ENCODE data around the gene LMX1B. TPM values are rescaled to one million over a fixed set of nuclear protein-coding genes. Genes with fewer than 3 reads are reported as not detected.
A peak's percentile ranks its signal among the peaks of the same experiment; 100 is the strongest.

LMX1B gene
- total RNA-seq, 1 donor from 2014 or later: 0.27 TPM

DNA sequence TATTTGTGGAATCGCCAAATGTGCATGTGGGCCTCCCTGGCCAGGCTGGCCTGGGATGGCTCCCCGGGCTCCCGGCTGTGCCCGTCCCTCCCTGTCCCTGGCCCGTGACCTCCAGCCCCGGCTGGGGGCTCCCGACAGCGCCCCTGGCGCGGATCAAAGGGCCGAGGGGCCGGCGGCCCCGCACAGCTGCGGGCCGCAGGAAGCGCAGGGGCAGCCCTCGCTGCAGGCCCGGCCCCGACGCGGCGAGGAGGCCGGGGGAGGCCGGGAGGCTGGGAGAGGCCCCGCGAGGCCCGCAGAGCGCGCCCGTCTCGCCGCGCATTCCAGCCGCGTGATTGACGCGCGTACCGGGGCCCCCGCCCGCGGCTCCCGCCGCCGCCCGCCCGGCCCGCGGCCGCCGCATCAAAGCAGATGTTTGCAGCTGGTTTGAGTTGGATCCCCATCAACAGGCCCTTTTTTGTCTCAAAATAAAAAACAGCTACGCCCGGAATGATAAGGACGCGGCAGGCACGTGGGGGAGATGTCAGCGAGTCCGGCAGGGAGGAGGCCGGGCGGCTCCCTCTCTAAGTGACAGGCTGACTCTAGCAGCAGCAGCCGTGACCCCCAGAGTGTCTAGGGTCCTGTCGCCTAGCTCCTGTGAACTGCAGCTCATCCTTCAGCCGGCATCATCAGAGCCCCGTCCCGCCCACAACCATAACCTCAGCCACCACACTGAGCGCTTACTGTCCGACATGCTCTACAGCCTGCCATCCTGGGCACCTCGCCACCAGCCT is 69.4 kb downstream of the LMX1B start:
- peak overlapping the region; percentile 40 for H3K4me3 Mint-ChIP-seq (ENCODE audit: unreplicated experiment)
- peaks cover 4% of the 10 kb centered on the region for H3K4me1 Mint-ChIP-seq (ENCODE audit: unreplicated experiment)
- DNase-seq (ENCODE audit: extremely low spot score, unreplicated experiment): no peak
- H3K27ac Mint-ChIP-seq (ENCODE audit: unreplicated experiment): no peak overlapping the region
- no peaks in the 10 kb centered on the region for H3K36me3 Mint-ChIP-seq (ENCODE audit: unreplicated experiment)
- no peaks in the 10 kb centered on the region for H3K9me3 Mint-ChIP-seq (ENCODE audit: unreplicated experiment)
- H3K27me3 Mint-ChIP-seq (ENCODE audit: unreplicated experiment): peaks cover 57% of the 10 kb centered on the region
- TF ChIP-seq, protein P1, sequence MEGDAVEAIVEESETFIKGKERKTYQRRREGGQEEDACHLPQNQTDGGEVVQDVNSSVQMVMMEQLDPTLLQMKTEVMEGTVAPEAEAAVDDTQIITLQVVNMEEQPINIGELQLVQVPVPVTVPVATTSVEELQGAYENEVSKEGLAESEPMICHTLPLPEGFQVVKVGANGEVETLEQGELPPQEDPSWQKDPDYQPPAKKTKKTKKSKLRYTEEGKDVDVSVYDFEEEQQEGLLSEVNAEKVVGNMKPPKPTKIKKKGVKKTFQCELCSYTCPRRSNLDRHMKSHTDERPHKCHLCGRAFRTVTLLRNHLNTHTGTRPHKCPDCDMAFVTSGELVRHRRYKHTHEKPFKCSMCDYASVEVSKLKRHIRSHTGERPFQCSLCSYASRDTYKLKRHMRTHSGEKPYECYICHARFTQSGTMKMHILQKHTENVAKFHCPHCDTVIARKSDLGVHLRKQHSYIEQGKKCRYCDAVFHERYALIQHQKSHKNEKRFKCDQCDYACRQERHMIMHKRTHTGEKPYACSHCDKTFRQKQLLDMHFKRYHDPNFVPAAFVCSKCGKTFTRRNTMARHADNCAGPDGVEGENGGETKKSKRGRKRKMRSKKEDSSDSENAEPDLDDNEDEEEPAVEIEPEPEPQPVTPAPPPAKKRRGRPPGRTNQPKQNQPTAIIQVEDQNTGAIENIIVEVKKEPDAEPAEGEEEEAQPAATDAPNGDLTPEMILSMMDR (IDR thresholded peaks at IDR 0.05): no peak

DNA sequence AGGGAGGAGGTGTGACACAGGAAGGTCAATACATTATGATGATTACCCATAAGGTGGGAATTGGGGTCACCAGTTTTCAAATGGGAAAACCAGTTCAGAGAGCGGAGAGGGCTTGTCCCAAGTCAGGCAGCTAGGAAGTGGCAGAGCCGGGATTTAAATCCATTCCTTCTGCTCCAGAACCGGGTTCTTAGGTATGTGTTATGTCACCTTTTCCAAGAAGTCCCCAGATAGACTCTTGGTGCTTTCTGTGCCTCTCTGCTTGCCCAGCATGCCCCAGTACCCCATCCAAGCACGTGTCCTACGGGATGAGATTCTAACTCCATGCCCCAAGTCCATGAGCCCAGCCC is 69.9 kb downstream of the LMX1B start:
- Mint-ChIP-seq H3K36me3 (ENCODE audit: unreplicated experiment) (no peaks in the 10 kb centered on the region), H3K4me3 (ENCODE audit: unreplicated experiment) (peak overlapping the region; percentile 40), H3K27ac (ENCODE audit: unreplicated experiment) (no peak overlapping the region), H3K9me3 (ENCODE audit: unreplicated experiment) (no peaks in the 10 kb centered on the region), H3K4me1 (ENCODE audit: unreplicated experiment) (peaks cover 4% of the 10 kb centered on the region), H3K27me3 (ENCODE audit: unreplicated experiment) (peaks cover 57% of the 10 kb centered on the region)
- no peak for DNase-seq (ENCODE audit: extremely low spot score, unreplicated experiment)
- TF ChIP-seq, protein P1 (IDR thresholded peaks at IDR 0.05): no peak

DNA sequence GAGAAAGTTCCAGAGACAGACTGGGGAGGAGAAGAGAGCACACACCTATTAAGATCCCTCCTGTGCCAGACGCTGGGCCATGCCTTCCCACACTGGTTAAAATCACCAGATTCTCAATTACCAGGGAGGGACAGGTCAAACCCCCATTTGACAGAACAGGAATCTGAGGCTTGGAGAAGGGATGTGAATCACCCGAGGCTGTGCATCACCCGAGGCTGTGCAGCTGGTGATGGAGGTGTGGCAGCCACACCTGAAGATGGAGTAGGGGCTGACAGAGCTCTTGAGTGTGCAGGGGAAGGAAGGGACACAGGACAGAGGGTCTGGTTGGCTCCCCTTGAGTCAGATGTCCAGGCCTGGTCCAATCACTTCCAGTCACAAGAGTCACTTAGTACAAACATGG is 70.6 kb downstream of the LMX1B start:
- TF ChIP-seq, protein P1 (IDR thresholded peaks at IDR 0.05): no peak
- Mint-ChIP-seq H3K27ac (ENCODE audit: unreplicated experiment) (no peak overlapping the region), H3K27me3 (ENCODE audit: unreplicated experiment) (peaks cover 53% of the 10 kb centered on the region), H3K4me3 (ENCODE audit: unreplicated experiment) (no peak overlapping the region), H3K4me1 (ENCODE audit: unreplicated experiment) (peaks cover 4% of the 10 kb centered on the region), H3K9me3 (ENCODE audit: unreplicated experiment) (no peaks in the 10 kb centered on the region), H3K36me3 (ENCODE audit: unreplicated experiment) (no peaks in the 10 kb centered on the region)
- DNase-seq (ENCODE audit: extremely low spot score, unreplicated experiment): no peak

DNA sequence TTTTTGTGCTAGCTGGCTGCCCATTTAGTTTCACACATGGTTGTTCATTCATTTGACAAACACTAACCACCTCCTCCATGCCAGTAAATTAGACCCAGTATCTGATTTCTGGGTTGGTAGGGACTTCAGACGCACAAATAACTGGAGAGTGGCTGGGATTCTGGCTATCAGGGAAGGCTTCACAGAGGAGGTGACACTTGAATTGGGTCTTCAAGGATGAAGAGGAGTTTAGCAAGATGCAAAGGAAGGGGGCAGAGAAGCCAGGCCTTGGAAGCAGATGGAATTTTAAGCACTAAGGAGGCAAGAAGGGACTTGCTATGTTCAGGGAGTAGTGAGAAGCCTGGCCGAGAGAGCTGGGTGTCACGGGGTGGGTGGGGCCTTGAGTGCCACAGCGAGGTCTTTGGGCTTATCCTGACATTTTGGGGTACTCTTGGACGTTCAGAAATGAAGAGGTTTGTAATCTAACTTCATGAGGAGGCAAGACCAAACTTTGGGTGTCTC is 71.3 kb downstream of the LMX1B start:
- Mint-ChIP-seq H3K4me3 (ENCODE audit: unreplicated experiment) (no peak overlapping the region), H3K4me1 (ENCODE audit: unreplicated experiment) (peaks cover 4% of the 10 kb centered on the region), H3K36me3 (ENCODE audit: unreplicated experiment) (no peaks in the 10 kb centered on the region), H3K9me3 (ENCODE audit: unreplicated experiment) (no peaks in the 10 kb centered on the region), H3K27me3 (ENCODE audit: unreplicated experiment) (peaks cover 57% of the 10 kb centered on the region), H3K27ac (ENCODE audit: unreplicated experiment) (no peak overlapping the region)
- TF ChIP-seq, protein P1 (IDR thresholded peaks at IDR 0.05): no peak
- DNase-seq (ENCODE audit: extremely low spot score, unreplicated experiment): no peak

DNA sequence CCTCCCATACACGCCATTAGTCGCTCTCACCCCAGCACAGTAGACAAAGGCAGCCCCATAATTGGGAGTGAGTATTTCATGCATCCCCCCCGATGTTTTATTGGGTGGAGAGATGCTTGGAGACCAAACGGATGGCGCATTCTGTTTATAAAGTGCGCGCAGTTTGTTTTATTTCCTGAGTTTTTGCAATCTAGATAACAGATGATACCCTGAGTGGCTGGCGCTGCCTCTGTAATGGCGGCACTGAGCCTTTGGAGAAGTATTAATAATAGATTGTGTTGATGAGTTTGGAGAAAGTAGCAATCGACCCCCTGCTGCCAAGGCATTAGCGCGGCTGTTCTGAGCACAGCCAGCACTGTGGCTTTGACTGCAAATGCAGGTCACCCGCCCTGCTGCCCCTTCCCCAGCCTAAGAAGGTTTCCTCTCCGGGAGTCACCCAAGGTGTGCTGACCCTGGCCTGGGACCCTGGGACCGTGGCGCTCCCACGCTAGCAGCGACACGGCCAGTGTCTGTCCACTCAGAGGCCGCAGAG is 74.3 kb downstream of the LMX1B start:
- peaks cover 37% of the 10 kb centered on the region for H3K27me3 Mint-ChIP-seq (ENCODE audit: unreplicated experiment)
- no peaks in the 10 kb centered on the region for H3K9me3 Mint-ChIP-seq (ENCODE audit: unreplicated experiment)
- TF ChIP-seq, protein P1 (IDR thresholded peaks at IDR 0.05): no peak
- DNase-seq (ENCODE audit: extremely low spot score, unreplicated experiment): no peak
- H3K36me3 Mint-ChIP-seq (ENCODE audit: unreplicated experiment): no peaks in the 10 kb centered on the region
- no peak overlapping the region for H3K27ac Mint-ChIP-seq (ENCODE audit: unreplicated experiment)
- peaks cover 4% of the 10 kb centered on the region for H3K4me1 Mint-ChIP-seq (ENCODE audit: unreplicated experiment)
- H3K4me3 Mint-ChIP-seq (ENCODE audit: unreplicated experiment): no peak overlapping the region

Measured in osteocyte (in vitro differentiated cells).